IMR-90 (cell line): ENCODE results near the gene PLEKHO2. TPM values are rescaled to one million over a fixed set of nuclear protein-coding genes. Genes with fewer than 3 reads are reported as not detected.

Experiments
- ATAC-seq: fragments of 200-7000 bp; cut with Tn5 transposase; 2 replicates; pipeline ENCODE4 v1.9.1; 2020; ENCODE audit warnings: low read depth, mild to moderate bottlenecking, moderate library complexity
- BruUV-seq: library from RNA; stranded (reverse); fragments of 400-500 nt; replicated peaks from 2 replicates; lab custom pipeline; 2021; lab: Mats Ljungman, UMichigan
- CTCF ChIA-PET: fragments of 300-600 bp; formaldehyde crosslinking; extraction: SDS; loops from one replicate; lab custom pipeline; 2021; ENCODE audit warnings: antibody characterized with exemption; lab: Yijun Ruan, JAX
- POLR2A ChIA-PET: fragments of 300-600 bp; sonication (Branson Sonifier 250); formaldehyde crosslinking; loops from one replicate; lab custom pipeline; 2022; ENCODE audit warnings: antibody characterized with exemption; ENCODE audit not compliant: unreplicated experiment; lab: Charles Lee
- DNase-seq: peaks from one replicate; pipeline ENCODE4 v3.0.0; 2013
- H2AFZ ChIP-seq: replicated peaks from 2 replicates; pipeline ENCODE3; 2013; ENCODE audit warnings: low read length, mild to moderate bottlenecking; ENCODE audit not compliant: poor library complexity
- H2AK5ac ChIP-seq: 2 replicates; pipeline ENCODE4 v1.6.1; 2013; ENCODE audit warnings: low read depth, low read length, inconsistent platforms
- H2AK9ac ChIP-seq: replicated peaks from 2 replicates; pipeline ENCODE3; 2013; ENCODE audit warnings: mild to moderate bottlenecking, low read depth, low read length, moderate library complexity; ENCODE audit not compliant: poor library complexity
- H2BK120ac ChIP-seq: 2 replicates; pipeline ENCODE4 v1.6.1; 2013; ENCODE audit warnings: low read depth, low read length, inconsistent platforms
- H2BK15ac ChIP-seq: 3 replicates; pipeline ENCODE4 v1.6.1; 2013; ENCODE audit warnings: low read depth, low read length, inconsistent platforms
- H2BK20ac ChIP-seq: 2 replicates; pipeline ENCODE4 v1.6.1; 2013; ENCODE audit warnings: low read depth, mild to moderate bottlenecking, inconsistent platforms, low read length, moderate library complexity
- H2BK5ac ChIP-seq: 2 replicates; pipeline ENCODE4 v1.6.1; 2013; ENCODE audit warnings: mild to moderate bottlenecking, low read depth, low read length, inconsistent platforms; ENCODE audit not compliant: poor library complexity, severe bottlenecking
- H3K14ac ChIP-seq: replicated peaks from 2 replicates; pipeline ENCODE4 v1.6.1; 2013; ENCODE audit warnings: low read depth, low read length, inconsistent platforms
- H3K18ac ChIP-seq: 2 replicates; pipeline ENCODE4 v1.6.1; 2013; ENCODE audit warnings: low read depth, low read length, control low read depth
- H3K23ac ChIP-seq: 2 replicates; pipeline ENCODE4 v1.6.1; 2013; ENCODE audit warnings: low read depth, low read length, inconsistent platforms
- H3K27ac ChIP-seq: 2 replicates; pipeline ENCODE4 v1.5.1; 2013; ENCODE audit warnings: mild to moderate bottlenecking, control low read depth, low read length; ENCODE audit not compliant: insufficient read depth
- H3K27me3 ChIP-seq: 2 replicates; pipeline ENCODE4 v1.6.1; 2013; ENCODE audit warnings: low read length; ENCODE audit not compliant: control insufficient read depth, insufficient read depth
- H3K36me3 ChIP-seq: 2 replicates; pipeline ENCODE4 v1.6.1; 2013; ENCODE audit warnings: low read length, mixed read lengths; ENCODE audit not compliant: control insufficient read depth, insufficient read depth
- H3K4ac ChIP-seq: 2 replicates; pipeline ENCODE4 v1.6.1; 2013; ENCODE audit warnings: low read depth, low read length, inconsistent platforms
- H3K4me1 ChIP-seq: 2 replicates; pipeline ENCODE4 v1.6.1; 2013; ENCODE audit warnings: low read length, mixed read lengths; ENCODE audit not compliant: control insufficient read depth, insufficient read depth
- H3K4me2 ChIP-seq: 2 replicates; pipeline ENCODE4 v1.6.1; 2013; ENCODE audit warnings: low read depth, mild to moderate bottlenecking, control low read depth, low read length, moderate library complexity
- H3K4me3 ChIP-seq: 2 replicates; pipeline ENCODE4 v1.5.1; 2013; ENCODE audit warnings: low read depth, mild to moderate bottlenecking, control low read depth, low read length, moderate library complexity; ENCODE audit not compliant: insufficient read depth
- H3K56ac ChIP-seq: 2 replicates; pipeline ENCODE4 v1.6.1; 2013; ENCODE audit warnings: low read length, inconsistent platforms; ENCODE audit not compliant: insufficient read depth; ENCODE audit errors: extremely low read depth
- H3K79me1 ChIP-seq, 2 experiments: 2 replicates each; pipeline ENCODE4 v1.6.1; 2013; ENCODE audit warnings: low read length in 2 of 2, inconsistent platforms in 1 of 2, low read depth in 1 of 2
- H3K9ac ChIP-seq: 2 replicates; pipeline ENCODE4 v1.6.1; 2013; ENCODE audit warnings: low read depth, low read length, control low read depth
- H3K9me1 ChIP-seq: 2 replicates; pipeline ENCODE4 v1.6.1; 2013; ENCODE audit warnings: low read length, inconsistent platforms; ENCODE audit not compliant: insufficient read depth
- H3K9me3 ChIP-seq: 2 replicates; pipeline ENCODE4 v1.6.1; 2013; ENCODE audit warnings: low read length; ENCODE audit not compliant: control insufficient read depth, insufficient read depth
- H4K20me1 ChIP-seq: 2 replicates; pipeline ENCODE4 v1.6.1; 2013; ENCODE audit warnings: low read length, inconsistent platforms; ENCODE audit not compliant: insufficient read depth
- H4K5ac ChIP-seq: 2 replicates; pipeline ENCODE4 v1.6.1; 2013; ENCODE audit warnings: mild to moderate bottlenecking, low read depth, low read length, control low read depth
- H4K8ac ChIP-seq, 2 experiments: 2 replicates each; pipeline ENCODE4 v1.6.1; 2013; ENCODE audit warnings: low read depth in 2 of 2, low read length in 2 of 2, control low read depth in 1 of 2, inconsistent platforms in 1 of 2
- H4K91ac ChIP-seq: 2 replicates; pipeline ENCODE4 v1.6.1; 2013; ENCODE audit warnings: low read depth, low read length, inconsistent platforms; ENCODE audit not compliant: insufficient read depth
- BHLHE40 ChIP-seq: fragments of 150-350 bp; IDR thresholded peaks from 2 replicates; pipeline ENCODE4 v1.6.1; 2016; ENCODE audit warnings: mild to moderate bottlenecking, low read depth, low read length
- CHD1 ChIP-seq: IDR thresholded peaks from 2 replicates; pipeline ENCODE4 v1.6.1; 2012; ENCODE audit warnings: low read depth, low read length, improper control_type of control experiment
- CTCF ChIP-seq: conservative IDR thresholded peaks from 2 replicates; pipeline ENCODE4 v1.5.1; 2012; ENCODE audit warnings: mild to moderate bottlenecking, low read depth, low read length, improper control_type of control experiment
- ELK1 ChIP-seq: fragments of 150-350 bp; IDR thresholded peaks from 2 replicates; pipeline ENCODE4 v1.6.1; 2016; ENCODE audit warnings: low read depth, mild to moderate bottlenecking, low read length, moderate library complexity, borderline replicate concordance
- FOS ChIP-seq: fragments of 150-350 bp; IDR thresholded peaks from 2 replicates; pipeline ENCODE4 v1.6.1; 2016; ENCODE audit warnings: low read depth, low read length
- MAFK ChIP-seq: IDR thresholded peaks from 2 replicates; pipeline ENCODE4 v1.6.1; 2012; ENCODE audit warnings: low read depth, low read length, improper control_type of control experiment
- MAZ ChIP-seq: IDR thresholded peaks from 2 replicates; pipeline ENCODE4 v1.6.1; 2012; ENCODE audit warnings: low read depth, mild to moderate bottlenecking, low read length, improper control_type of control experiment, moderate library complexity, borderline replicate concordance
- MXI1 ChIP-seq: IDR thresholded peaks from 2 replicates; pipeline ENCODE4 v1.6.1; 2012; ENCODE audit warnings: low read depth, mild to moderate bottlenecking, low read length, moderate library complexity, borderline replicate concordance
- NFE2L2 ChIP-seq: fragments of 150-350 bp; IDR thresholded peaks from 2 replicates; pipeline ENCODE4 v1.6.1; 2016; ENCODE audit warnings: low read depth, mild to moderate bottlenecking, low read length
- POLR2A ChIP-seq: IDR thresholded peaks from 2 replicates; pipeline ENCODE4 v1.6.1; 2012; ENCODE audit warnings: mild to moderate bottlenecking, low read depth, low read length
- RAD21 ChIP-seq: IDR thresholded peaks from 2 replicates; pipeline ENCODE4 v1.6.1; 2012; ENCODE audit warnings: low read length, improper control_type of control experiment
- RCOR1 ChIP-seq: IDR thresholded peaks from 2 replicates; pipeline ENCODE4 v1.6.1; 2012; ENCODE audit warnings: mild to moderate bottlenecking, low read length, improper control_type of control experiment; ENCODE audit not compliant: insufficient replicate concordance
- RFX5 ChIP-seq: IDR thresholded peaks from 2 replicates; pipeline ENCODE4 v1.8.0; 2012; ENCODE audit warnings: low read depth, mild to moderate bottlenecking, low read length, moderate library complexity
- SMC3 ChIP-seq: fragments of 150-350 bp; IDR thresholded peaks from 2 replicates; pipeline ENCODE4 v1.6.1; 2016; ENCODE audit warnings: low read depth, mild to moderate bottlenecking, antibody characterized with exemption, low read length, moderate library complexity
- USF2 ChIP-seq: fragments of 150-350 bp; IDR thresholded peaks from 2 replicates; pipeline ENCODE4 v1.6.1; 2017; ENCODE audit warnings: mild to moderate bottlenecking, antibody characterized with exemption, low read length, low read depth
- WGBS, 2 experiments: methylation state at CpG; one replicate each; pipeline versions ENCODE4 v1.1.5 to v1.1.7; 2013; ENCODE audit warnings: missing lambda C conversion rate in 2 of 2; ENCODE audit not compliant: insufficient read length in 1 of 2; ENCODE audit errors: extremely low coverage in 2 of 2; 5-methylcytosine and 5-hydroxymethylcytosine counted together
- dilution Hi-C: fragments of 300-500 bp; cut with HindIII; formaldehyde crosslinking; loops from one replicate; pipeline ENCODE4 v1.14.3; 2018; ENCODE audit warnings: low sequenced_read_pairs; ENCODE audit not compliant: unreplicated experiment
- in situ Hi-C: fragments of 300-500 bp; cut with MboI; formaldehyde crosslinking; loops from 3 replicates; pipeline ENCODE4 v1.14.3; 2019; ENCODE audit warnings: low sequenced_read_pairs, inconsistent platforms, mixed read lengths
- intact Hi-C: fragments of 100-400 bp; cut with micrococcal nuclease; formaldehyde crosslinking; loops from 2 replicates; pipeline ENCODE4 v1.10.0; 2022
- polyA plus RNA-seq, 3 experiments: library from polyadenylated mRNA; depleted of rRNA; stranded (reverse); fragments of >200 nt; gene quantifications; 2 replicates each; pipeline ENCODE4 v1.2.3, GENCODE V29; 2012; ENCODE audit warnings: low replicate concordance in 1 of 3
- total RNA-seq: library from RNA; depleted of rRNA; stranded (reverse); fragments of >200 nt; gene quantifications from 2 replicates; pipeline ENCODE4 v1.2.3, GENCODE V29; 2012

The PLEKHO2 gene
- total and polyA plus RNA-seq, 2 of the 4 experiments (the other 2 are of a cell fraction), result 19.0 to 22.5 TPM

GRCh38 chr15:64905941-64906340, 64.2 kb downstream of the PLEKHO2 start:
- no peak for TF ChIP-seq RCOR1
- TF ChIP-seq MXI1, result no peak
- no peak for TF ChIP-seq CTCF
- no peak for TF ChIP-seq RFX5
- TF ChIP-seq BHLHE40, result no peak
- no peak for TF ChIP-seq USF2
- TF ChIP-seq POLR2A, result no peak
- TF ChIP-seq CHD1, result no peak
- no peak for TF ChIP-seq RAD21
- TF ChIP-seq MAFK, result no peak
- no peak for TF ChIP-seq NFE2L2
- TF ChIP-seq MAZ, result no peak
- no peak for TF ChIP-seq SMC3
- no peak for TF ChIP-seq FOS
- TF ChIP-seq ELK1, result no peak
- Histone ChIP-seq H3K4me2 (no peak overlapping the region), H4K91ac (no peak overlapping the region), H4K5ac (no peak overlapping the region), H4K8ac (peak overlapping the region in 1 of 2 experiments; percentile 60; a peak in 2 of 4 replicates), H3K4me1 (peaks cover 3% of the 10 kb centered on the region), H3K36me3 (no peaks in the 10 kb centered on the region), H2AK9ac (no peak overlapping the region), H3K79me1 (peaks cover 5 to 9% of the 10 kb centered on the region in 2 experiments; a peak in 2 of 4 replicates), H4K20me1 (no peaks in the 10 kb centered on the region), H3K56ac (no peak overlapping the region), H3K23ac (no peak overlapping the region), H3K18ac (no peak overlapping the region), H3K27me3 (no peaks in the 10 kb centered on the region), H3K9me3 (peaks cover 3% of the 10 kb centered on the region), H3K9me1 (0 out of 2 replicates have a peak, but pooled peaks cover 3% of the 10 kb centered on the region), H2AK5ac (peak overlapping the region; percentile 18; the same call in 1 of the 2 replicates), H2BK15ac (no peak overlapping the region; the same call in 2 of the 3 replicates), H2AFZ (peak overlapping the region; percentile 99), H2BK5ac (no peak overlapping the region), H3K4ac (peak overlapping the region; percentile 26), H3K27ac (no peak overlapping the region), H2BK120ac (0 out of 2 replicates have a peak overlapping the region, but pooled peaks have one; percentile 11), H3K9ac (no peak overlapping the region), H3K4me3 (no peak overlapping the region), H2BK20ac (no peak overlapping the region), H3K14ac (no peak overlapping the region)
- ATAC-seq (no peak), DNase-seq (no peak)
- in situ Hi-C loops (loop anchor here (5.0 kb wide), 2 partner anchors 64 to 174 kb away; partner anchors contain the start of gene PLEKHO2), intact Hi-C loops (loop anchor here (1.0 to 2.0 kb wide), 3 partner anchors 39 to 175 kb away; partner anchors contain the start of gene PLEKHO2), dilution Hi-C loops (no loop called here)
- POLR2A ChIA-PET, result no interaction called here
- WGBS, 2 experiments, result 92% methylated on average over 2 of the region's 9 CpGs; no CpG with 5 or more reads in 1 of the 2 experiments
- BruUV-seq, result no TSS peak
- CTCF ChIA-PET, result interaction anchor here (1.3 kb wide), 1 partner anchor 63 kb away, joined by 3 read pairs; no protein-coding TSS in a partner anchor
